MM.1S (cell line): ENCODE results near the gene MID1.

Experiments used
- DNase-seq: peaks from one replicate; pipeline ENCODE4 v3.0.0-alpha.2; 2015
- H2AFZ ChIP-seq: fragments of 300-600 bp; sonication (generic); 2 replicates; pipeline ENCODE4 v1.6.0; 2016; ENCODE audit warnings: antibody characterized with exemption, low read length
- H3F3A ChIP-seq: fragments of 300-600 bp; sonication (generic); 2 replicates; pipeline ENCODE4 v1.6.1; 2016; ENCODE audit warnings: mild to moderate bottlenecking, antibody characterized with exemption, low read length, moderate library complexity, mixed read lengths; ENCODE audit not compliant: insufficient read depth
- H3K27ac ChIP-seq: fragments of 300-600 bp; sonication (generic); 2 replicates; pipeline ENCODE4 v1.5.1; 2016; ENCODE audit warnings: mild to moderate bottlenecking, low read length
- H3K27me3 ChIP-seq: fragments of 300-600 bp; sonication (generic); replicated peaks from 2 replicates; pipeline ENCODE4 v1.6.0; 2016; ENCODE audit warnings: low read length; ENCODE audit not compliant: insufficient read depth
- H3K36me3 ChIP-seq: fragments of 300-600 bp; sonication (generic); replicated peaks from 2 replicates; pipeline ENCODE4 v1.6.1; 2016; ENCODE audit warnings: mild to moderate bottlenecking, low read length, mixed read lengths; ENCODE audit not compliant: insufficient read depth
- H3K4me1 ChIP-seq: fragments of 300-600 bp; sonication (generic); 2 replicates; pipeline ENCODE4 v1.6.1; 2016; ENCODE audit warnings: low read length, mixed read lengths
- H3K4me2 ChIP-seq: fragments of 300-600 bp; sonication (generic); 2 replicates; pipeline ENCODE4 v1.6.0; 2016; ENCODE audit warnings: low read depth, low read length
- H3K4me3 ChIP-seq: fragments of 300-600 bp; sonication (generic); 2 replicates; pipeline ENCODE4 v1.5.1; 2016; ENCODE audit warnings: low read length, mixed read lengths
- H3K79me2 ChIP-seq: fragments of 300-600 bp; sonication (generic); 2 replicates; pipeline ENCODE4 v1.6.1; 2016; ENCODE audit warnings: mixed run types, low read length, mixed read lengths
- H3K9ac ChIP-seq: fragments of 300-600 bp; sonication (generic); 2 replicates; pipeline ENCODE4 v1.6.1; 2016; ENCODE audit warnings: low read length, mixed read lengths
- H3K9me2 ChIP-seq: fragments of 300-600 bp; sonication (generic); replicated peaks from 2 replicates; pipeline ENCODE4 v1.6.1; 2016; ENCODE audit warnings: mild to moderate bottlenecking, low read length, mixed read lengths; ENCODE audit not compliant: insufficient read depth
- H3K9me3 ChIP-seq: fragments of 300-600 bp; sonication (generic); replicated peaks from 2 replicates; pipeline ENCODE4 v1.6.1; 2016; ENCODE audit warnings: mild to moderate bottlenecking, low read length, mixed read lengths; ENCODE audit not compliant: insufficient read depth
- H4K20me1 ChIP-seq: fragments of 300-600 bp; sonication (generic); 2 replicates; pipeline ENCODE4 v1.6.1; 2016; ENCODE audit warnings: mild to moderate bottlenecking, low read length, moderate library complexity, mixed read lengths; ENCODE audit not compliant: insufficient read depth
- EZH2 ChIP-seq: fragments of 300-600 bp; sonication (generic); optimal IDR thresholded peaks from 2 replicates; pipeline ENCODE3; 2017; ENCODE audit warnings: low read depth, mild to moderate bottlenecking, antibody characterized with exemption, low read length, mixed read lengths
- EZH2phosphoT487 ChIP-seq: fragments of 300-600 bp; sonication (generic); IDR thresholded peaks from 2 replicates; pipeline ENCODE4 v1.6.1; 2018; ENCODE audit warnings: antibody characterized with exemption, low read length
- TF ChIP-seq, protein P1 (sequence below): fragments of 300-600 bp; sonication (generic); IDR thresholded peaks from 2 replicates; pipeline ENCODE4 v1.5.1; 2016; ENCODE audit warnings: antibody characterized with exemption, low read length, mixed read lengths

MID1 gene

DNA sequence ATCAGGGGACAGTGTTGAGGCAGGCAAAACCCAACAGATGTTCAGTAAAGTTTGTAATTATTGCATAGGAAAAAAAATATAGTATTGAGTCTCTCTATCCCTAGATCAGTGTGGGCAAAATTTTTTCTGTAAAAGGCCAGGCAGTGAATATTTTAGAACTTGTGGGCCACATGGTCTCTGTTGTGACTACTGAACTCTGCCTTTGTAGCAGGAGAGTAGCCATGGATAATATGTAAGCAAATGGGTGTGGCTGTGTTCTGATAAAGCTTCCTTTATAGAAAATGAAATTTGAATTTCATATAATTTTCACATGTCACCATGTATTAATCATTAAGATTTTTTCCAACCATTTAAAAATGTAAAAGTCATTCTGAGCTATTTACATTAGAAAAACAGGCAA, 193.1 kb downstream of the MID1 start:
- H3K9me3 ChIP-seq, result no peaks in the 10 kb centered on the region
- no peak for TF ChIP-seq EZH2
- no peak for TF ChIP-seq EZH2phosphoT487
- TF ChIP-seq, protein P1, sequence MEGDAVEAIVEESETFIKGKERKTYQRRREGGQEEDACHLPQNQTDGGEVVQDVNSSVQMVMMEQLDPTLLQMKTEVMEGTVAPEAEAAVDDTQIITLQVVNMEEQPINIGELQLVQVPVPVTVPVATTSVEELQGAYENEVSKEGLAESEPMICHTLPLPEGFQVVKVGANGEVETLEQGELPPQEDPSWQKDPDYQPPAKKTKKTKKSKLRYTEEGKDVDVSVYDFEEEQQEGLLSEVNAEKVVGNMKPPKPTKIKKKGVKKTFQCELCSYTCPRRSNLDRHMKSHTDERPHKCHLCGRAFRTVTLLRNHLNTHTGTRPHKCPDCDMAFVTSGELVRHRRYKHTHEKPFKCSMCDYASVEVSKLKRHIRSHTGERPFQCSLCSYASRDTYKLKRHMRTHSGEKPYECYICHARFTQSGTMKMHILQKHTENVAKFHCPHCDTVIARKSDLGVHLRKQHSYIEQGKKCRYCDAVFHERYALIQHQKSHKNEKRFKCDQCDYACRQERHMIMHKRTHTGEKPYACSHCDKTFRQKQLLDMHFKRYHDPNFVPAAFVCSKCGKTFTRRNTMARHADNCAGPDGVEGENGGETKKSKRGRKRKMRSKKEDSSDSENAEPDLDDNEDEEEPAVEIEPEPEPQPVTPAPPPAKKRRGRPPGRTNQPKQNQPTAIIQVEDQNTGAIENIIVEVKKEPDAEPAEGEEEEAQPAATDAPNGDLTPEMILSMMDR, result no peak
- no peak overlapping the region for H3K27ac ChIP-seq
- H3K4me1 ChIP-seq, result no peaks in the 10 kb centered on the region
- no peak overlapping the region for H3K4me3 ChIP-seq
- H3K36me3 ChIP-seq, result no peaks in the 10 kb centered on the region
- no peaks in the 10 kb centered on the region for H3K27me3 ChIP-seq
- no peaks in the 10 kb centered on the region for H4K20me1 ChIP-seq
- H3F3A ChIP-seq, result no peaks in the 10 kb centered on the region
- H3K4me2 ChIP-seq, result no peak overlapping the region
- no peak for DNase-seq
- no peak overlapping the region for H2AFZ ChIP-seq
- H3K9me2 ChIP-seq, result no peaks in the 10 kb centered on the region
- no peak overlapping the region for H3K9ac ChIP-seq
- no peaks in the 10 kb centered on the region for H3K79me2 ChIP-seq

DNA sequence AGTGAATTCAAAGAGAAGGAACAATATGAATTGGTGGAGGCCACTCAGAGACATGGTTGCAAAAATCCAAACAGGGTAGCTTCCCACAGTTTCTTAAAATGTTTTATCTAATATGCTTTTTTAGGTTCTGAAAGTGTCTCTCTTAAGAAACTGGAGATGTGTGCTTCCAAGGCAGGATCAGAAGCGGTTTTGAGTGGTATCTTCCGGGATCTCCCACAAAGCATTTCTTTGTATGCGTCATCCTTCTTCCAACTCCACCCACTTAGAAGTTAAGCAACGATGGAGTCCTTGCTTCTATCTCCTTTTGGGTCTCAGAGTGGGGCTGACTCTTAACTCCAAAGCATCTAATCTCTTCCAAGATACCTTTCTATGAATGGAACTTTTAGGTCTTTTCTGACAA, 196.7 kb downstream of the MID1 start:
- no peaks in the 10 kb centered on the region for H3K9me2 ChIP-seq
- no peaks in the 10 kb centered on the region for H3K27me3 ChIP-seq
- no peak for DNase-seq
- no peak overlapping the region for H3K4me3 ChIP-seq
- H3K9ac ChIP-seq, result no peak overlapping the region
- no peaks in the 10 kb centered on the region for H3K4me1 ChIP-seq
- H3K27ac ChIP-seq, result no peak overlapping the region
- H3F3A ChIP-seq, result no peaks in the 10 kb centered on the region
- no peaks in the 10 kb centered on the region for H3K9me3 ChIP-seq
- H2AFZ ChIP-seq, result no peak overlapping the region
- H3K79me2 ChIP-seq, result no peaks in the 10 kb centered on the region
- no peak for TF ChIP-seq EZH2phosphoT487
- TF ChIP-seq EZH2, result no peak
- TF ChIP-seq, protein P1, result no peak
- no peak overlapping the region for H3K4me2 ChIP-seq
- H3K36me3 ChIP-seq, result no peaks in the 10 kb centered on the region
- H4K20me1 ChIP-seq, result no peaks in the 10 kb centered on the region

DNA sequence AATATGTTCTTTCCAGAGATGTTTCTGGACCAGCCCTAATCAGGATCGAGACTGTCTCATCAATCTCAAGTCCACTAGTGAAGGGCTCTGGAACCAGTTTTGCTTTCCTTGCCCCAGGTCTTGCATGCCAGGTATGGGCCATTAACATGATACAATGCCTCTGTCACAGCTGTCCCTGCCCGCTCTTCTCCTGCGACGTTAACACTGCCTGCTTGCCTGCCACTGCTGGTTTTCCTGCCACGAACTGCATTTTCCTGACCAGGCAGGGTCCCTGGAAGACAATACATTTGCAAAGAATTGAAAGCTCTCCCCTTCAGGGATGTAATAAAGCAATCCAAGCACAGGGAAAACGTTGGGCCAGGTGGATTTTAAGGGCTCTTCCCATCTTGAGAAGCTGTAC, 200.3 kb downstream of the MID1 start:
- DNase-seq, result no peak
- Histone ChIP-seq H2AFZ (no peak overlapping the region), H3K4me1 (no peaks in the 10 kb centered on the region), H3K4me2 (no peak overlapping the region), H3K4me3 (no peak overlapping the region), H3K36me3 (no peaks in the 10 kb centered on the region), H3K9me3 (no peaks in the 10 kb centered on the region), H3K27me3 (no peaks in the 10 kb centered on the region), H3K9me2 (no peaks in the 10 kb centered on the region), H3K79me2 (no peaks in the 10 kb centered on the region), H4K20me1 (no peaks in the 10 kb centered on the region), H3K27ac (no peak overlapping the region), H3K9ac (no peak overlapping the region), H3F3A (no peaks in the 10 kb centered on the region)
- no peak for TF ChIP-seq EZH2
- TF ChIP-seq EZH2phosphoT487, result no peak
- TF ChIP-seq, protein P1, result no peak
